GM19468 (cell line): ENCODE results near the gene SOX15.

Experiments used
- ATAC-seq: cut with Tn5 transposase; IDR thresholded peaks from one replicate; pipeline ENCODE4 v1.9.1; 2021; ENCODE audit warnings: mild to moderate bottlenecking, moderate library complexity, moderate number of reproducible peaks; ENCODE audit not compliant: unreplicated experiment; ENCODE audit errors: extremely low read depth

The SOX15 gene

GRCh38 chr17:7559320-7560171 is 30.3 kb downstream of the SOX15 start:
- ATAC-seq = no peak

DNA sequence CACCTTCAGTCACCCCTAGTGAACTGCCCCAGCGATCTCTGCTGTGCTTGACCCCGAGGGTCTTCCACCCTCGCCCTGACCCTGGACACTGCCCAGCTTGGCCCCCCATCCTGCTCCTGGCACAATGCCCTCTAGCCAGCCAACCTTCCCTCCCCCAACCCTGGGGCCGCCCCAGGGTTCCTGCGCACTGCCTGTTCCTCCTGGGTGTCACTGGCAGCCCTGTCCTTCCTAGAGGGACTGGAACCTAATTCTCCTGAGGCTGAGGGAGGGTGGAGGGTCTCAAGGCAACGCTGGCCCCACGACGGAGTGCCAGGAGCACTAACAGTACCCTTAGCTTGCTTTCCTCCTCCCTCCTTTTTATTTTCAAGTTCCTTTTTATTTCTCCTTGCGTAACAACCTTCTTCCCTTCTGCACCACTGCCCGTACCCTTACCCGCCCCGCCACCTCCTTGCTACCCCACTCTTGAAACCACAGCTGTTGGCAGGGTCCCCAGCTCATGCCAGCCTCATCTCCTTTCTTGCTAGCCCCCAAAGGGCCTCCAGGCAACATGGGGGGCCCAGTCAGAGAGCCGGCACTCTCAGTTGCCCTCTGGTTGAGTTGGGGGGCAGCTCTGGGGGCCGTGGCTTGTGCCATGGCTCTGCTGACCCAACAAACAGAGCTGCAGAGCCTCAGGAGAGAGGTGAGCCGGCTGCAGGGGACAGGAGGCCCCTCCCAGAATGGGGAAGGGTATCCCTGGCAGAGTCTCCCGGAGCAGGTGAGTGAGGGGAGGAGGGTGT is 31.2 kb downstream of the SOX15 start, which contains the start of gene TNFSF13:
Gene TNFSF13 (plus strand): TSS at position 207 of the 776 bp plus-strand sequence. CDS start 290 bp downstream, at position 497.
- ATAC-seq = no peak

GRCh38 chr17:7557775-7558543 is 31.9 kb downstream of the SOX15 start:
- no peak for ATAC-seq

GRCh38 chr17:7557147-7557764 is 32.6 kb downstream of the SOX15 start:
- ATAC-seq = no peak

DNA sequence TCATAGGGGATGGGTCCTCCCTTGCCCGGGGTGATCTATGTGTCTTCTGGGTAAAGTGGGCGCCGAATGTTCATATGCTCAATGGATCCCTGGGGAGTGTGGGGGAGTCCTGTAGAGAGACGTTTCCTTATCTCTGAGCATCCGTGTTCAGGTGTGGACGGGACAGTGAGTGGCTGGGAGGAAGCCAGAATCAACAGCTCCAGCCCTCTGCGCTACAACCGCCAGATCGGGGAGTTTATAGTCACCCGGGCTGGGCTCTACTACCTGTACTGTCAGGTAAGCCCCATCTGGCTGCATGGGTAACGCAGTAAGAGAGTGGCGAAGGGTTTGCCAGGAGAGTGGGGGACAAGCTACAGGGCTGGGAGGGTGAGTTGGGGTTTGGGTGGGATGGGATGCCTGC is 33.3 kb downstream of the SOX15 start:
- no peak for ATAC-seq

GRCh38 chr17:7555320-7555948 is 34.5 kb downstream of the SOX15 start:
- no peak for ATAC-seq

- ATAC-seq = no peak
Measured at GRCh38 chr17:7553356-7553755, 36.5 kb downstream of the SOX15 start.

DNA sequence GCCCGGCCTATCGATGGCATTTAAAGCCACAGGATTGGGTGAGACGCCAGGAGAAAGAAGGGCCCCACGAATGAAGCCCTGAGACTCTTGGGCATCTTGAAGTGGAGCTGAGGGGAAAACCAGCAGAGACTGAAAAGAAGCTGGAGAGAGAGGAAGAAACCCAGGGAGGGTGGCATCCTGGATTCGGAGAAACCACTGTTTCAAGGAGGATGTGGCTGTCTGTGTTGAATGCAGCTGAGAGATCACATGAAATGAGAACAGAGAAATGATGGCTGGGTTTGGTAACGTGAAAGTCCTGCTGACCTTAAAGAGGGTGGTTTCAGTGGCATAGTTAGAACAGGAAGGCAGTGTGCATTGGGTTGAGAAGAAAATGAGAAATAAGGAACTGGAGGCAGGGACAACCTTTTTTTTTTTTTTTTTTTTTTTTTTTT is 37.3 kb downstream of the SOX15 start:
- ATAC-seq = no peak

GRCh38 chr17:7551396-7551795 is 38.5 kb downstream of the SOX15 start:
- ATAC-seq = no peak

DNA sequence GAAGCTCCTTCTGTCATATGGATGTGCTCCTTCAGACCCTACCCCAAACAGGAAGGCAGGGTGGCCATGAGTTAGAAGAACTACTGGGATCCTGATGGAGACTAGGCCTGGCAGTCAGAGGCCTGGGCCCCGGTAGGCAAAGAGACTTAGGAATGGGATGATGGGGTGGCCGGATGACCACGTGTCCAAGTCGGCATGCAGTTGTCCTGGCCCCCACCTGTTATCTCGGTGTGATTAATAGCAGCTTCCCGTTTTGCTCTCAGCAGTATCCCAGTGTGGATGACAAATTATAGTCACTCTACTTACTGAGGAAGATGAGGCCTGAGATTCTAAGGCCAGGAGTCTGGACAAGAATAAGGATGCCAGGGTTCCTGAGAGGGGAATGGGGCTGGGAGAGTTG is 39.5 kb downstream of the SOX15 start:
- no peak for ATAC-seq

DNA sequence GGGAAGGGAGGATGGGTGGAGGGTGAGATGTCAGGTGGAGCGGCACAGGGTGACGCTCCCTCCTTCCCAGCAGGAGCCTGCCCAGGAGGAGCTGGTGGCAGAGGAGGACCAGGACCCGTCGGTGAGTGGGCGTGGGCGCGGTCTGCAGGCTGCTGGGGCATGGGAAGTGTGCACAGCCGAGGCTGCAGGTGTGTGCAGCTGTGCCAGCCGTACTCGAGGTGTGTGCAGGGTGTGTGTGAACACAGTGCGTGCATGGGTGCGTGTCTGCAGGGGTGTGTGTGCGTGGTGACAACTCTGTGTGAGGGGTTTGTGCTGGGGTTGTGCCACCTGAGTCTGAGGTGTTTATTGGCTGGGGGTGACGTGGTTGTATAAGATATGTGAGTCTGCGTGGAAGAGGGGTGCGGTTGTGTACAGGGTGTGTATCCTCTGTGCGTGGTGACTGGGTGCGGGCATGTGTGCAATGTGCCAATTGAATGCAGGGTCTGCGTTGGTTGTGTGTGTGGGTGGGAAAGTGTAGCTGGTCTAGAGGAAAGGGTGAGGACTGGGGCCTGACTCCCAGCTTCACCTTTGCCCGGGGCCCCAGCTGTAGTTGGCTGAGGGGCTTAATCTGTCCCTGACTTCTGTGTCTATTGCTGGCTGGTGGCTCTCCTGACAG is 40.4 kb downstream of the SOX15 start:
- no peak for ATAC-seq

GRCh38 chr17:7548585-7549400 is 41.1 kb downstream of the SOX15 start, which contains the start of gene TNFSF12:
Gene TNFSF12, plus strand, starts transcription at chr17:7549058. Its CDS starts 96 bp downstream, at chr17:7549154.
- ATAC-seq = no peak

DNA sequence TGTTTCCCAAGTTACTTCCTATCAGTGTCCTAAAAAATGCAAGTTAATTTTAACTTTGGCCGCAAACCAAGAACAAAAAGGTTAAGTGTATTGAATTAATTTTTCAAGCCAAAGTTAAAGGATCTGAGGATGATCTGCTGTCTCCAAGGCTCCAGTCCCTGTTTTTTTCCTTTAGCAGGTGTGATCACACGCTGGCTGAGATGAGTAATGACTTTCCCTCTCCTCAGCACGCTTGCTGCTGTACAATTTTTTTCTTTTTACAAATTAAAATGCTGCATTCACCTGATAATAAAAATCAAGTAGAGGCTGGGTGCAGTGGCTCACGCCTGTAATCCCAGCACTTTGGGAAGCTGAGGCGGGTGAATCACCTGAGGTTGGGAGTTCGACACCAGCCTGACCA is 45.0 kb downstream of the SOX15 start:
- no peak for ATAC-seq

DNA sequence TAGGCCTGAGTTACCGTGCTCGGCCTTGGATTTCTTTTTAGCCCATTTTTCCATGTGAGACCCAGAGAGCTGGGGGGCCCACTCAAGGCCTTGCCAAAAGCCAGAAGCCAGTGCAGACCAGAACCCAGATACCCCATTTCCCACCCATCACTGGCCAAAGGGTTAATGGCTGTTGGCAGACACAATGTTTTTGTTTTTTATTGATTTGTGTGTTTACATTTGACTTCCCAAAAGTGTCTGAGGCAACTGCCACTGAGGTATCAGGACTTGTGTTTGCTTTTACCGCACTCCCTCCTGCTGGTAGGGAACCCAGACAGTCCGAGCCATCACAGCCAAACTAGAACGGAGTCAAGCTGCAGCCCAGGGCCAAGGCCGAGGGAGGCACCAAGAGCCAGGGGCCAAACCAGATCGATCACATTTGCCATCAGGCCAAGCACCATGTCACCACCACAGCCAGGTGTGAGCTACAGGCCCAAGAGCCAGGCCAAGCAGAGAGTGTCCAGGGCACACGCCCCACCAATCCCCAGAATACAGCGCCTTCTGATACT is 48.7 kb downstream of the SOX15 start:
- ATAC-seq = no peak

GRCh38 chr17:7538891-7539545 is 50.9 kb downstream of the SOX15 start:
- no peak for ATAC-seq
